Uterus (tissue), 2 donors: ENCODE results near the gene SCRT2.

Source experiments
- CTCF ChIP-seq, 4 experiments: fragments of 200-600 bp in 2 of 4; fragments of 450-650 bp in 2 of 4; sonication (generic) in 2 of 4; IDR thresholded peaks; one replicate each; pipeline ENCODE4 v1.5.1; 2016 to 2019; ENCODE audit warnings: antibody characterized with exemption in 4 of 4, mild to moderate bottlenecking in 2 of 4, moderate library complexity in 1 of 4
- POLR2A ChIP-seq, 2 donors: fragments of 450-650 bp; IDR thresholded peaks; one replicate each; pipeline ENCODE4 v1.6.1; 2016; ENCODE audit warnings: antibody characterized with exemption in 2 of 2, mild to moderate bottlenecking in 1 of 2, moderate library complexity in 1 of 2

GRCh38 chr20:672963-673602 lies 2.5 kb downstream of the SCRT2 start:
- no peak for TF ChIP-seq CTCF (IDR thresholded peaks at IDR 0.05)
- no peak for TF ChIP-seq POLR2A (IDR thresholded peaks at IDR 0.05)
